ENCODE results near the gene BIRC5.
A peak's percentile ranks its signal among the peaks of the same experiment; 100 is the strongest.

Gene BIRC5

GRCh38 chr17:78184351-78184750 is 29.7 kb upstream of the BIRC5 start:
- TF ChIP-seq CTCF (IDR thresholded peaks at IDR 0.05; ENCODE audit: extremely low read depth, insufficient read depth, missing control alignments) = no peak
- in situ Hi-C loops (cut with MboI; ENCODE audit: low pct_unique_long_range_greater_than_20kb, low sequenced_read_pairs, unreplicated experiment) = no loop called here
- no peak for DNase-seq (ENCODE audit: low spot score)

- in situ Hi-C loops (cut with MboI; ENCODE audit: low pct_unique_long_range_greater_than_20kb, low sequenced_read_pairs, unreplicated experiment) = no loop called here
- DNase-seq (ENCODE audit: low spot score) = no peak
- TF ChIP-seq CTCF (IDR thresholded peaks at IDR 0.05; ENCODE audit: extremely low read depth, insufficient read depth, missing control alignments) = no peak
Observed at GRCh38 chr17:78184868-78185267, 29.2 kb upstream of the BIRC5 start.

- TF ChIP-seq CTCF (IDR thresholded peaks at IDR 0.05; ENCODE audit: extremely low read depth, insufficient read depth, missing control alignments) = no peak
- no peak for DNase-seq (ENCODE audit: low spot score)
- in situ Hi-C loops (cut with MboI; ENCODE audit: low pct_unique_long_range_greater_than_20kb, low sequenced_read_pairs, unreplicated experiment) = no loop called here
Observed at GRCh38 chr17:78185981-78186691, 27.9 kb upstream of the BIRC5 start.

GRCh38 chr17:78186692-78187595 is 27.1 kb upstream of the BIRC5 start, which contains the start of the genes AFMID and TK1:
Gene AFMID (plus strand): TSS chr17:78187362. CDS start chr17:78187371, 9 bp downstream.
Gene TK1 (minus strand): TSS chr17:78187052. CDS start chr17:78186994, 58 bp downstream.
- peak; percentile 30 for TF ChIP-seq CTCF (IDR thresholded peaks at IDR 0.05; ENCODE audit: extremely low read depth, insufficient read depth, missing control alignments)
- in situ Hi-C loops (cut with MboI; ENCODE audit: low pct_unique_long_range_greater_than_20kb, low sequenced_read_pairs, unreplicated experiment) = no loop called here
- DNase-seq (ENCODE audit: low spot score) = peak; percentile 98

- in situ Hi-C loops (cut with MboI; ENCODE audit: low pct_unique_long_range_greater_than_20kb, low sequenced_read_pairs, unreplicated experiment) = no loop called here
- DNase-seq (ENCODE audit: low spot score) = no peak
Observed at GRCh38 chr17:78196716-78197115, 17.3 kb upstream of the BIRC5 start.

More at GRCh38 chr17:78196716-78197115, 17.3 kb upstream of the BIRC5 start:
- no peak for TF ChIP-seq CTCF (IDR thresholded peaks at IDR 0.05; ENCODE audit: extremely low read depth, insufficient read depth, missing control alignments)

Measured in GM13977 (cell line).